ENCODE measurements around the gene ABCF2. TPM values are rescaled to one million over a fixed set of nuclear protein-coding genes. Genes with fewer than 3 reads are reported as not detected.

The ABCF2 gene
- total and polyA plus RNA-seq, 2 of the 13 experiments (the other 11 are each of a cell fraction or from before 2014, with no cell fraction given), result 16.3 to 42.5 TPM

GRCh38 chr7:151243045-151243349, 16.0 kb upstream of the ABCF2 start (continued):
- TF ChIP-seq ZNF225 (CRISPR knock-in tag; IDR thresholded peaks at IDR 0.05) (no peak), MAFG (CRISPR knock-in tag; IDR thresholded peaks at IDR 0.05) (no peak)

GRCh38 chr7:151242159-151243044, 15.4 kb upstream of the ABCF2 start:
- in situ Hi-C loops (cut with HindIII; ENCODE audit: extremely low pct_ligation_motif_present, low pct_unique_long_range_greater_than_20kb) (no loop called here), intact Hi-C loops (cut with micrococcal nuclease; ENCODE audit: unreplicated experiment) (loop anchor here (10.0 kb wide), 1 partner anchor 158 kb away; the partner anchor contains the start of genes AGAP3, FASTK and TMUB1)
- no peak for FAIRE-seq
- Histone ChIP-seq H3K36me3 (replicated peaks in 1 of 2; ENCODE audit: control insufficient read depth in 1 of 2, insufficient read depth in 2 of 2, low read length in 2 of 2) (peaks cover 0 to 8% of the 10 kb centered on the region in 2 experiments; a peak in 3 of 5 replicates), H4K20me1 (ENCODE audit: insufficient read depth, low read length) (no peaks in the 10 kb centered on the region; the same call in 1 of the 2 replicates), H3K27me3 (ENCODE audit: control insufficient read depth in 1 of 2, insufficient read depth in 2 of 2, low read length in 2 of 2) (peaks cover 3 to 26% of the 10 kb centered on the region in 2 experiments; a peak in 3 of 5 replicates), H3K79me2 (ENCODE audit: insufficient read depth, low read length) (no peaks in the 10 kb centered on the region), H3K4me1 (ENCODE audit: insufficient read depth, low read length) (peaks cover 52% of the 10 kb centered on the region), H3K9me3 (ENCODE audit: low read length) (no peaks in the 10 kb centered on the region), H3K27ac (ENCODE audit: extremely low read length, insufficient read depth, low read length) (no peak overlapping the region), H2AFZ (ENCODE audit: low read length) (no peak overlapping the region), H3K9ac (ENCODE audit: insufficient read depth, low read depth, low read length) (no peak overlapping the region), H3K4me2 (ENCODE audit: low read depth, low read length) (0 out of 2 replicates have a peak overlapping the region, but pooled peaks have one; percentile 5), H3K4me3 (replicated peaks in 1 of 3; ENCODE audit: insufficient read depth in 1 of 3, low read depth in 2 of 3, low read length in 3 of 3) (no peak overlapping the region)
- WGBS (ENCODE audit: low lambda C conversion rate), result 59% methylated on average over 19 of the region's 20 CpGs
- POLR2A ChIA-PET, result interaction anchor here (1.8 kb wide), 1 partner anchor 10 kb away, joined by 5 read pairs; the partner anchor contains the start of gene CHPF2
- CTCF ChIA-PET (ENCODE audit: low intra/inter-chr PET ratio, low total read pairs), result no interaction called here
- no peak for DNase-seq (ENCODE audit: low spot score)
- BruUV-seq (replicated peaks), result no TSS peak
- ATAC-seq, result peak; percentile 4; the same call in 2 of the 3 replicates
- TF ChIP-seq PREB (CRISPR knock-in tag; IDR thresholded peaks at IDR 0.05) (no peak), CEBPG (CRISPR knock-in tag; IDR thresholded peaks at IDR 0.05) (peak; percentile 77), ZNF605 (CRISPR knock-in tag; IDR thresholded peaks at IDR 0.05) (no peak), ETS1 (CRISPR knock-in tag; IDR thresholded peaks at IDR 0.05) (no peak), MEIS2 (CRISPR knock-in tag; IDR thresholded peaks at IDR 0.05) (no peak), ZNF276 (CRISPR knock-in tag; IDR thresholded peaks at IDR 0.05; ENCODE audit: low read depth) (no peak), ZBTB49 (CRISPR knock-in tag; IDR thresholded peaks at IDR 0.05; ENCODE audit: borderline replicate concordance) (no peak), HNF4G (IDR thresholded peaks at IDR 0.05; ENCODE audit: borderline replicate concordance, low read depth, low read length) (0 out of 2 replicates have a peak, but pooled peaks have one; percentile 10), HNF4G (CRISPR knock-in tag; IDR thresholded peaks at IDR 0.05; ENCODE audit: borderline replicate concordance, low read depth) (no peak), TEAD3 (CRISPR knock-in tag; optimal IDR thresholded peaks at IDR 0.05; ENCODE audit: borderline replicate concordance) (peak; percentile 38), RAD21 (CRISPR knock-in tag; IDR thresholded peaks at IDR 0.05) (no peak)
